Measurements from ENCODE around the gene ASXL2. TPM values are rescaled to one million over a fixed set of nuclear protein-coding genes. Genes with fewer than 3 reads are reported as not detected.
A peak's percentile ranks its signal among the peaks of the same experiment; 100 is the strongest.
"Not testable (repeated sequence)": the region's sequence is repeated elsewhere in the genome, so short reads cannot be mapped to it uniquely, and the experiment has no call there.

ASXL2 gene
- total RNA-seq, 1 donor from 2014 or later: 25.4 TPM

GRCh38 chr2:25855065-25855464 lies 23.2 kb downstream of the ASXL2 start:
- peaks cover 1% of the 10 kb centered on the region for H3K36me3 Mint-ChIP-seq
- no peak overlapping the region for H3K4me3 Mint-ChIP-seq
- TF ChIP-seq CTCF (IDR thresholded peaks at IDR 0.05; ENCODE audit: unreplicated experiment): no peak
- H3K27ac Mint-ChIP-seq: no peak overlapping the region
- no peaks in the 10 kb centered on the region for H3K9me3 Mint-ChIP-seq
- H3K4me1 Mint-ChIP-seq: peaks cover 12% of the 10 kb centered on the region
- no peak for DNase-seq (ENCODE audit: low spot score in 2 of 2, unreplicated experiment in 2 of 2)
- no peaks in the 10 kb centered on the region for H3K27me3 Mint-ChIP-seq (ENCODE audit: low read depth)

- no peak for TF ChIP-seq CTCF (IDR thresholded peaks at IDR 0.05; ENCODE audit: unreplicated experiment)
- DNase-seq (ENCODE audit: low spot score in 2 of 2, unreplicated experiment in 2 of 2): no peak
- Mint-ChIP-seq H3K36me3 (peaks cover 1% of the 10 kb centered on the region), H3K9me3 (no peaks in the 10 kb centered on the region), H3K4me1 (peaks cover 12% of the 10 kb centered on the region), H3K27ac (no peak overlapping the region), H3K4me3 (no peak overlapping the region), H3K27me3 (ENCODE audit: low read depth) (no peaks in the 10 kb centered on the region)
Observed at GRCh38 chr2:25854613-25855012, 23.7 kb downstream of the ASXL2 start.

- Mint-ChIP-seq H3K9me3 (no peaks in the 10 kb centered on the region), H3K27ac (no peak overlapping the region), H3K27me3 (ENCODE audit: low read depth) (no peaks in the 10 kb centered on the region), H3K4me1 (peaks cover 12% of the 10 kb centered on the region), H3K4me3 (no peak overlapping the region), H3K36me3 (peaks cover 1% of the 10 kb centered on the region)
- no peak for TF ChIP-seq CTCF (IDR thresholded peaks at IDR 0.05; ENCODE audit: unreplicated experiment)
- no peak for DNase-seq (ENCODE audit: low spot score in 2 of 2, unreplicated experiment in 2 of 2)
Observed at GRCh38 chr2:25853038-25853638, 25.1 kb downstream of the ASXL2 start.

GRCh38 chr2:25851740-25852503 lies 26.4 kb downstream of the ASXL2 start:
- peaks cover 5% of the 10 kb centered on the region for H3K36me3 Mint-ChIP-seq
- no peak for DNase-seq (ENCODE audit: low spot score in 2 of 2, unreplicated experiment in 2 of 2)
- no peaks in the 10 kb centered on the region for H3K27me3 Mint-ChIP-seq (ENCODE audit: low read depth)
- H3K9me3 Mint-ChIP-seq: peaks cover 5% of the 10 kb centered on the region
- H3K4me3 Mint-ChIP-seq: no peak overlapping the region
- peak overlapping the region; percentile 68 for H3K27ac Mint-ChIP-seq
- peak; percentile 51 for TF ChIP-seq CTCF (IDR thresholded peaks at IDR 0.05; ENCODE audit: unreplicated experiment)
- H3K4me1 Mint-ChIP-seq: peaks cover 12% of the 10 kb centered on the region

GRCh38 chr2:25850400-25850799 lies 27.9 kb downstream of the ASXL2 start:
- H3K4me3 Mint-ChIP-seq; H3K27me3 Mint-ChIP-seq (ENCODE audit: low read depth); H3K27ac Mint-ChIP-seq; H3K36me3 Mint-ChIP-seq; H3K9me3 Mint-ChIP-seq; DNase-seq (ENCODE audit: low spot score in 2 of 2, unreplicated experiment in 2 of 2): not testable (repeated sequence)
- H3K4me1 Mint-ChIP-seq: peaks cover 12% of the 10 kb centered on the region

GRCh38 chr2:25849350-25849749 lies 28.9 kb downstream of the ASXL2 start:
- H3K4me1 Mint-ChIP-seq; H3K36me3 Mint-ChIP-seq; DNase-seq (ENCODE audit: low spot score in 2 of 2, unreplicated experiment in 2 of 2); H3K9me3 Mint-ChIP-seq; H3K27ac Mint-ChIP-seq; H3K27me3 Mint-ChIP-seq (ENCODE audit: low read depth); H3K4me3 Mint-ChIP-seq: not testable (repeated sequence)

All from mesothelial cell of epicardium (in vitro differentiated cells).